A673 (cell line): Measurements from ENCODE around the gene SLC9A8. TPM values are rescaled to one million over a fixed set of nuclear protein-coding genes. Genes with fewer than 3 reads are reported as not detected.

ENCODE experiments used
- BruUV-seq: library from RNA; stranded (reverse); fragments of 400-500 nt; replicated peaks from 2 replicates; lab custom pipeline; 2021; lab: Mats Ljungman, UMichigan
- CTCF ChIA-PET: fragments of 300-600 bp; sonication (Branson Sonifier 250); formaldehyde crosslinking; loops from one replicate; lab custom pipeline; 2022; ENCODE audit warnings: antibody characterized with exemption; lab: Charles Lee
- POLR2A ChIA-PET: fragments of 300-600 bp; sonication (Branson Sonifier 250); formaldehyde crosslinking; loops from one replicate; lab custom pipeline; 2022; ENCODE audit warnings: antibody characterized with exemption; ENCODE audit not compliant: low non-redundant PET; lab: Charles Lee
- DNase-seq: peaks from one replicate; pipeline ENCODE4 v3.0.0-alpha.2; 2015; ENCODE audit warnings: low spot score
- H3K27ac ChIP-seq: fragments of 200-600 bp; sonication (generic); 2 replicates; pipeline ENCODE4 v1.5.1; 2016; ENCODE audit warnings: mixed run types, low read depth, mild to moderate bottlenecking, mixed read lengths, antibody characterized with exemption, low read length; ENCODE audit not compliant: poor library complexity, severe bottlenecking
- H3K27me3 ChIP-seq: fragments of 200-600 bp; sonication (generic); replicated peaks from 2 replicates; pipeline ENCODE4 v1.6.1; 2017; ENCODE audit warnings: mixed run types, low read depth, mild to moderate bottlenecking, mixed read lengths, antibody characterized with exemption, low read length; ENCODE audit not compliant: insufficient read depth, poor library complexity
- H3K36me3 ChIP-seq: fragments of 200-600 bp; sonication (generic); 2 replicates; pipeline ENCODE4 v1.6.1; 2016; ENCODE audit warnings: mixed run types, mild to moderate bottlenecking, mixed read lengths, antibody characterized with exemption, low read length; ENCODE audit not compliant: insufficient read depth, poor library complexity, severe bottlenecking
- H3K4me1 ChIP-seq: fragments of 200-600 bp; sonication (generic); 2 replicates; pipeline ENCODE4 v1.6.1; 2017; ENCODE audit warnings: mixed run types, mild to moderate bottlenecking, mixed read lengths, antibody characterized with exemption, low read length; ENCODE audit not compliant: insufficient read depth, poor library complexity, severe bottlenecking
- H3K4me3 ChIP-seq: fragments of 200-600 bp; sonication (generic); 2 replicates; pipeline ENCODE4 v1.5.1; 2016; ENCODE audit warnings: low read depth, mixed run types, mild to moderate bottlenecking, mixed read lengths, low read length; ENCODE audit not compliant: poor library complexity, severe bottlenecking
- H3K9me3 ChIP-seq: fragments of 200-600 bp; sonication (generic); 2 replicates; pipeline ENCODE4 v1.6.1; 2016; ENCODE audit warnings: mixed run types, low read depth, mild to moderate bottlenecking, mixed read lengths, antibody characterized with exemption, low read length; ENCODE audit not compliant: poor library complexity, severe bottlenecking
- CTCF ChIP-seq: fragments of 300-800, 200-600 bp; sonication (generic); conservative IDR thresholded peaks from 2 replicates; pipeline ENCODE4 v1.5.1; 2017; ENCODE audit warnings: low read depth, mild to moderate bottlenecking, antibody characterized with exemption, low read length, moderate library complexity, mixed read lengths
- EZH2 ChIP-seq: fragments of 200-600 bp; sonication (generic); IDR thresholded peaks from 2 replicates; pipeline ENCODE4 v1.6.1; 2017; ENCODE audit warnings: borderline replicate concordance, low read depth, mild to moderate bottlenecking, mixed read lengths, antibody characterized with exemption, low read length; ENCODE audit not compliant: poor library complexity, severe bottlenecking
- intact Hi-C: fragments of 100-400 bp; cut with micrococcal nuclease; formaldehyde crosslinking; loops from one replicate; pipeline ENCODE4 v1.10.0; 2022; ENCODE audit not compliant: unreplicated experiment
- total RNA-seq: library from RNA; stranded (reverse); gene quantifications from 2 replicates; pipeline ENCODE4 v1.2.3, GENCODE V29; 2021

SLC9A8 gene
- total RNA-seq, 1 experiment from 2014 or later = 9.8 TPM

GRCh38 chr20:49792611-49793010, 20.0 kb upstream of the SLC9A8 start:
- Histone ChIP-seq H3K4me1 (no peaks in the 10 kb centered on the region), H3K9me3 (no peaks in the 10 kb centered on the region), H3K4me3 (no peak overlapping the region), H3K27me3 (no peaks in the 10 kb centered on the region), H3K27ac (no peak overlapping the region), H3K36me3 (no peaks in the 10 kb centered on the region)
- TF ChIP-seq CTCF = no peak
- TF ChIP-seq EZH2 = no peak
- POLR2A ChIA-PET = no interaction called here
- no peak for DNase-seq
- CTCF ChIA-PET = interaction anchor here (0.6 kb wide), 1 partner anchor 94 kb away, joined by 3 read pairs; no protein-coding TSS in a partner anchor
- BruUV-seq = no TSS peak
- intact Hi-C loops = no loop called here

GRCh38 chr20:49794336-49795134, 18.1 kb upstream of the SLC9A8 start:
- H3K36me3 ChIP-seq = no peaks in the 10 kb centered on the region
- H3K4me1 ChIP-seq = no peaks in the 10 kb centered on the region
- DNase-seq = no peak
- no peaks in the 10 kb centered on the region for H3K27me3 ChIP-seq
- POLR2A ChIA-PET = no interaction called here
- intact Hi-C loops = no loop called here
- no peak overlapping the region for H3K4me3 ChIP-seq
- BruUV-seq = no TSS peak
- CTCF ChIA-PET = no interaction called here
- no peak overlapping the region for H3K27ac ChIP-seq
- no peaks in the 10 kb centered on the region for H3K9me3 ChIP-seq
- TF ChIP-seq CTCF = no peak
- no peak for TF ChIP-seq EZH2

- Histone ChIP-seq H3K9me3 (no peaks in the 10 kb centered on the region), H3K27me3 (no peaks in the 10 kb centered on the region), H3K36me3 (no peaks in the 10 kb centered on the region), H3K27ac (no peak overlapping the region), H3K4me3 (no peak overlapping the region), H3K4me1 (no peaks in the 10 kb centered on the region)
- CTCF ChIA-PET = no interaction called here
- no peak for DNase-seq
- no peak for TF ChIP-seq CTCF
- TF ChIP-seq EZH2 = no peak
- POLR2A ChIA-PET = no interaction called here
- intact Hi-C loops = no loop called here
- no TSS peak for BruUV-seq
Measured at GRCh38 chr20:49795135-49795424, 17.5 kb upstream of the SLC9A8 start.
